Endothelial cell of hepatic sinusoid (primary cell): ENCODE data around the gene EP400.

Experiments
- in situ Hi-C: cut with HindIII; loops from 2 replicates; pipeline ENCODE4 v1.10.0; 2017; ENCODE audit warnings: low sequenced_read_pairs

EP400 gene

GRCh38 chr12:131911028-131911650 lies 38.6 kb upstream of the EP400 start:
- in situ Hi-C loops, result no loop called here

GRCh38 chr12:131911851-131912477 lies 37.8 kb upstream of the EP400 start:
- in situ Hi-C loops, result no loop called here

- in situ Hi-C loops, result no loop called here
These were observed 37.0 kb upstream of the EP400 start for GRCh38 chr12:131912518-131913274.

- in situ Hi-C loops, result no loop called here
These were observed 36.1 kb upstream of the EP400 start for GRCh38 chr12:131913666-131914065.

- in situ Hi-C loops, result no loop called here
These were observed 35.5 kb upstream of the EP400 start for GRCh38 chr12:131914179-131914702.

GRCh38 chr12:131915000-131915689 lies 34.6 kb upstream of the EP400 start:
- in situ Hi-C loops, result no loop called here

- in situ Hi-C loops, result no loop called here
These were observed 33.9 kb upstream of the EP400 start for GRCh38 chr12:131915823-131916222.

GRCh38 chr12:131916306-131917138 lies 33.2 kb upstream of the EP400 start:
- in situ Hi-C loops, result no loop called here

GRCh38 chr12:131917139-131917710 lies 32.5 kb upstream of the EP400 start:
- in situ Hi-C loops, result no loop called here

GRCh38 chr12:131917711-131918306 lies 31.9 kb upstream of the EP400 start:
- in situ Hi-C loops, result no loop called here

- in situ Hi-C loops, result no loop called here
These were observed 31.3 kb upstream of the EP400 start for GRCh38 chr12:131918311-131919050.

GRCh38 chr12:131919051-131919347 lies 30.7 kb upstream of the EP400 start:
- in situ Hi-C loops, result no loop called here

- in situ Hi-C loops, result no loop called here
These were observed 30.2 kb upstream of the EP400 start for GRCh38 chr12:131919366-131920156.

- in situ Hi-C loops, result no loop called here
These were observed 29.6 kb upstream of the EP400 start for GRCh38 chr12:131920157-131920508.

GRCh38 chr12:131920902-131921840 lies 28.6 kb upstream of the EP400 start:
- in situ Hi-C loops, result no loop called here

GRCh38 chr12:131921866-131922769 lies 27.6 kb upstream of the EP400 start:
- in situ Hi-C loops, result no loop called here
